ENCODE measurements around the gene UQCR10.

DNA sequence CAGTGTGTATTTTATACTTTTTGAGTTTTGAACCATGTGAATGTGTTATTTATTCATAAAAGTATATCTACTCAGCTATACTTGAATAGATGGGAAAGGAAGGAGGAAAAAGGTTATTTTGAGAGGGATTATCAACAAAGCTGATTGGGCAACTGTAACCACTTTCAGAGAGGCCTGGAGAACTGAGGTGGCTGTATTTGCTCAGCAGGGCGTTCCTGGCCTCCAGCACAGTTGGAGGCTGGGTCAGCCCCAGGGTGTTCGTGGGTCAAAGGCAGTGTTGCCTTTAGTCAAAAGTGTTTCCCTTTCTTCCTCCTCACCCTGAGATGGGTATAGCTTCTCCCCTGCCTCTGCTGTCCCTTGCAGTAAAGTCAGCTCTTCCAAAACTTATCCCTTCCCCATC, 44.2 kb downstream of the UQCR10 start:
- TF ChIP-seq, protein P1, sequence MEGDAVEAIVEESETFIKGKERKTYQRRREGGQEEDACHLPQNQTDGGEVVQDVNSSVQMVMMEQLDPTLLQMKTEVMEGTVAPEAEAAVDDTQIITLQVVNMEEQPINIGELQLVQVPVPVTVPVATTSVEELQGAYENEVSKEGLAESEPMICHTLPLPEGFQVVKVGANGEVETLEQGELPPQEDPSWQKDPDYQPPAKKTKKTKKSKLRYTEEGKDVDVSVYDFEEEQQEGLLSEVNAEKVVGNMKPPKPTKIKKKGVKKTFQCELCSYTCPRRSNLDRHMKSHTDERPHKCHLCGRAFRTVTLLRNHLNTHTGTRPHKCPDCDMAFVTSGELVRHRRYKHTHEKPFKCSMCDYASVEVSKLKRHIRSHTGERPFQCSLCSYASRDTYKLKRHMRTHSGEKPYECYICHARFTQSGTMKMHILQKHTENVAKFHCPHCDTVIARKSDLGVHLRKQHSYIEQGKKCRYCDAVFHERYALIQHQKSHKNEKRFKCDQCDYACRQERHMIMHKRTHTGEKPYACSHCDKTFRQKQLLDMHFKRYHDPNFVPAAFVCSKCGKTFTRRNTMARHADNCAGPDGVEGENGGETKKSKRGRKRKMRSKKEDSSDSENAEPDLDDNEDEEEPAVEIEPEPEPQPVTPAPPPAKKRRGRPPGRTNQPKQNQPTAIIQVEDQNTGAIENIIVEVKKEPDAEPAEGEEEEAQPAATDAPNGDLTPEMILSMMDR (IDR thresholded peaks at IDR 0.05) = no peak
- TF ChIP-seq POLR2A (IDR thresholded peaks at IDR 0.05) (no peak), POLR2AphosphoS5 (IDR thresholded peaks at IDR 0.05) (no peak)
